Measurements from ENCODE around the gene PLEKHG4. TPM values are rescaled to one million over a fixed set of nuclear protein-coding genes. Genes with fewer than 3 reads are reported as not detected.
A peak's percentile ranks its signal among the peaks of the same experiment; 100 is the strongest.

The PLEKHG4 gene
- total and polyA plus RNA-seq, 5 donors from 2014 or later, result 1.4 to 10.0 (median 4.0) TPM

GRCh38 chr16:67252609-67253497 is 26.5 kb upstream of the PLEKHG4 start:
- H3K9me3 Mint-ChIP-seq, result no peaks in the 10 kb centered on the region
- H3K27ac ChIP-seq (ENCODE audit: insufficient read depth, low read length, poor library complexity, severe bottlenecking), result no peak overlapping the region

GRCh38 chr16:67254801-67255552 is 24.4 kb upstream of the PLEKHG4 start:
- no peaks in the 10 kb centered on the region for H3K36me3 ChIP-seq (ENCODE audit: control insufficient read depth, insufficient read depth, low read length)
- Mint-ChIP-seq H3K4me3 (no peak overlapping the region), H3K27me3 (peaks cover 14% of the 10 kb centered on the region), H3K4me1 (peaks cover 0 to 1% (median under 1%) of the 10 kb centered on the region in 4 donors), H3K27ac (no peak overlapping the region), H3K36me3 (no peaks in the 10 kb centered on the region), H3K9me3 (no peaks in the 10 kb centered on the region)
- no peak overlapping the region for H3K27ac ChIP-seq (ENCODE audit: insufficient read depth, low read length, poor library complexity, severe bottlenecking)
- ATAC-seq (ENCODE audit: low read depth in 2 of 2) (no peak), DNase-seq (no peak)
- no peak overlapping the region for H3K4me3 ChIP-seq (ENCODE audit: low read depth, low read length)
- H3K9me3 ChIP-seq (ENCODE audit: control insufficient read depth in 2 of 2, low read length in 2 of 2), result no peaks in the 10 kb centered on the region
- peaks cover 6% of the 10 kb centered on the region for H3K27me3 ChIP-seq (ENCODE audit: control insufficient read depth, insufficient read depth, low read length)
- no peaks in the 10 kb centered on the region for H3K4me1 ChIP-seq (ENCODE audit: control insufficient read depth, insufficient read depth, low read length, poor library complexity, severe bottlenecking)

More at GRCh38 chr16:67252609-67253497, 26.5 kb upstream of the PLEKHG4 start:
- H3K4me1 ChIP-seq (ENCODE audit: control insufficient read depth, insufficient read depth, low read length, poor library complexity, severe bottlenecking), result peaks cover 15% of the 10 kb centered on the region
- Mint-ChIP-seq H3K27me3 (peaks cover 25% of the 10 kb centered on the region), H3K4me3 (peak overlapping the region in 1 of 4 donors; percentile 71), H3K27ac (peak overlapping the region in 1 of 3 donors; percentile 60), H3K36me3 (no peaks in the 10 kb centered on the region), H3K4me1 (peaks cover 0 to 18% (median 11%) of the 10 kb centered on the region in 4 donors)
- no peak for DNase-seq
- H3K4me3 ChIP-seq (ENCODE audit: low read depth, low read length), result no peak overlapping the region
- H3K36me3 ChIP-seq (ENCODE audit: control insufficient read depth, insufficient read depth, low read length), result no peaks in the 10 kb centered on the region
- ATAC-seq (ENCODE audit: low read depth in 2 of 2), result no peak
- no peaks in the 10 kb centered on the region for H3K9me3 ChIP-seq (ENCODE audit: control insufficient read depth in 2 of 2, low read length in 2 of 2)
- peaks cover 13% of the 10 kb centered on the region for H3K27me3 ChIP-seq (ENCODE audit: control insufficient read depth, insufficient read depth, low read length)

- no peak overlapping the region for H3K4me3 Mint-ChIP-seq
These were observed 23.6 kb upstream of the PLEKHG4 start for GRCh38 chr16:67255553-67256221.

GRCh38 chr16:67256701-67257230 is 22.6 kb upstream of the PLEKHG4 start:
- Histone ChIP-seq H3K27ac (ENCODE audit: insufficient read depth, low read length, poor library complexity, severe bottlenecking) (no peak overlapping the region), H3K9me3 (ENCODE audit: control insufficient read depth in 2 of 2, low read length in 2 of 2) (no peaks in the 10 kb centered on the region), H3K36me3 (ENCODE audit: control insufficient read depth, insufficient read depth, low read length) (no peaks in the 10 kb centered on the region), H3K4me1 (ENCODE audit: control insufficient read depth, insufficient read depth, low read length, poor library complexity, severe bottlenecking) (no peaks in the 10 kb centered on the region), H3K27me3 (ENCODE audit: control insufficient read depth, insufficient read depth, low read length) (no peaks in the 10 kb centered on the region), H3K4me3 (ENCODE audit: low read depth, low read length) (no peak overlapping the region)
- no peaks in the 10 kb centered on the region for H3K36me3 Mint-ChIP-seq
- peaks cover 7% of the 10 kb centered on the region for H3K27me3 Mint-ChIP-seq
- ATAC-seq (ENCODE audit: low read depth in 2 of 2) (no peak), DNase-seq (no peak)
- no peaks in the 10 kb centered on the region for H3K4me1 Mint-ChIP-seq
- peak overlapping the region in 1 of 3 donors; percentile 7 for H3K27ac Mint-ChIP-seq
- H3K9me3 Mint-ChIP-seq, result no peaks in the 10 kb centered on the region
- no peak overlapping the region for H3K4me3 Mint-ChIP-seq

More at GRCh38 chr16:67255553-67256221, 23.6 kb upstream of the PLEKHG4 start:
- no peak overlapping the region for H3K27ac Mint-ChIP-seq
- H3K27me3 Mint-ChIP-seq, result peaks cover 15% of the 10 kb centered on the region
- DNase-seq, result no peak
- Histone ChIP-seq H3K4me3 (ENCODE audit: low read depth, low read length) (no peak overlapping the region), H3K36me3 (ENCODE audit: control insufficient read depth, insufficient read depth, low read length) (no peaks in the 10 kb centered on the region), H3K4me1 (ENCODE audit: control insufficient read depth, insufficient read depth, low read length, poor library complexity, severe bottlenecking) (no peaks in the 10 kb centered on the region), H3K27me3 (ENCODE audit: control insufficient read depth, insufficient read depth, low read length) (no peaks in the 10 kb centered on the region), H3K27ac (ENCODE audit: insufficient read depth, low read length, poor library complexity, severe bottlenecking) (no peak overlapping the region), H3K9me3 (ENCODE audit: control insufficient read depth in 2 of 2, low read length in 2 of 2) (no peaks in the 10 kb centered on the region)
- H3K4me1 Mint-ChIP-seq, result no peaks in the 10 kb centered on the region
- no peak for ATAC-seq (ENCODE audit: low read depth in 2 of 2)
- H3K36me3 Mint-ChIP-seq, result no peaks in the 10 kb centered on the region
- no peaks in the 10 kb centered on the region for H3K9me3 Mint-ChIP-seq

GRCh38 chr16:67257486-67258160 is 21.7 kb upstream of the PLEKHG4 start:
- no peak overlapping the region for H3K4me3 ChIP-seq (ENCODE audit: low read depth, low read length)
- Mint-ChIP-seq H3K4me1 (no peaks in the 10 kb centered on the region), H3K4me3 (no peak overlapping the region), H3K9me3 (no peaks in the 10 kb centered on the region), H3K36me3 (no peaks in the 10 kb centered on the region), H3K27ac (peak overlapping the region in 1 of 3 donors; percentile 10), H3K27me3 (peaks cover 9% of the 10 kb centered on the region)
- no peaks in the 10 kb centered on the region for H3K27me3 ChIP-seq (ENCODE audit: control insufficient read depth, insufficient read depth, low read length)
- H3K27ac ChIP-seq (ENCODE audit: insufficient read depth, low read length, poor library complexity, severe bottlenecking), result no peak overlapping the region
- H3K36me3 ChIP-seq (ENCODE audit: control insufficient read depth, insufficient read depth, low read length), result no peaks in the 10 kb centered on the region
- ATAC-seq (ENCODE audit: low read depth in 2 of 2) (no peak), DNase-seq (no peak)
- H3K9me3 ChIP-seq (ENCODE audit: control insufficient read depth in 2 of 2, low read length in 2 of 2), result no peaks in the 10 kb centered on the region
- no peaks in the 10 kb centered on the region for H3K4me1 ChIP-seq (ENCODE audit: control insufficient read depth, insufficient read depth, low read length, poor library complexity, severe bottlenecking)

GRCh38 chr16:67258161-67258835 is 21.0 kb upstream of the PLEKHG4 start:
- Histone ChIP-seq H3K36me3 (ENCODE audit: control insufficient read depth, insufficient read depth, low read length) (no peaks in the 10 kb centered on the region), H3K27me3 (ENCODE audit: control insufficient read depth, insufficient read depth, low read length) (no peaks in the 10 kb centered on the region), H3K9me3 (ENCODE audit: control insufficient read depth in 2 of 2, low read length in 2 of 2) (no peaks in the 10 kb centered on the region), H3K4me3 (ENCODE audit: low read depth, low read length) (no peak overlapping the region), H3K27ac (ENCODE audit: insufficient read depth, low read length, poor library complexity, severe bottlenecking) (no peak overlapping the region), H3K4me1 (ENCODE audit: control insufficient read depth, insufficient read depth, low read length, poor library complexity, severe bottlenecking) (no peaks in the 10 kb centered on the region)
- Mint-ChIP-seq H3K4me3 (no peak overlapping the region), H3K27me3 (peaks cover 9% of the 10 kb centered on the region), H3K27ac (peak overlapping the region in 1 of 3 donors; percentile 10), H3K9me3 (peaks cover 0 to 2% (median 0%) of the 10 kb centered on the region in 7 donors), H3K36me3 (no peaks in the 10 kb centered on the region), H3K4me1 (no peaks in the 10 kb centered on the region)
- no peak for ATAC-seq (ENCODE audit: low read depth in 2 of 2)
- no peak for DNase-seq
